SK-N-SH (cell line): ENCODE measurements around the gene OSBPL10.

Experiments used
- CHD2 ChIP-seq: fragments of 150-350 bp; IDR thresholded peaks from 2 replicates; pipeline ENCODE4 v1.6.1; 2018; ENCODE audit warnings: low read length; ENCODE audit not compliant: partially characterized antibody
- EP300 ChIP-seq, 2 experiments: IDR thresholded peaks; 2 replicates each; pipeline versions ENCODE4 v1.4.0 to v1.6.1; 2012; ENCODE audit warnings: borderline replicate concordance in 1 of 2, low read depth in 1 of 2, low read length in 1 of 2
- EZH2phosphoT487 ChIP-seq: fragments of 200-600 bp; sonication (generic); IDR thresholded peaks from 2 replicates; pipeline ENCODE4 v1.6.1; 2017; ENCODE audit warnings: low read depth, mixed run types, mild to moderate bottlenecking, antibody characterized with exemption, moderate library complexity, borderline replicate concordance
- FOXM1 ChIP-seq: IDR thresholded peaks from 2 replicates; pipeline ENCODE4 v1.4.0; 2012; ENCODE audit warnings: low read depth, mild to moderate bottlenecking
- GABPA ChIP-seq: IDR thresholded peaks from 2 replicates; pipeline ENCODE4 v1.4.0; 2012; ENCODE audit warnings: low read depth, mild to moderate bottlenecking
- MEF2A ChIP-seq: IDR thresholded peaks from 2 replicates; pipeline ENCODE4 v1.4.0; 2012; ENCODE audit warnings: low read depth, borderline replicate concordance
- RFX5 ChIP-seq: IDR thresholded peaks from 2 replicates; pipeline ENCODE4 v1.6.1; 2012; ENCODE audit warnings: mild to moderate bottlenecking, improper control_type of control experiment, low read length
- SMC3 ChIP-seq: IDR thresholded peaks from 2 replicates; pipeline ENCODE4 v1.6.1; 2012; ENCODE audit warnings: low read depth, low read length, improper control_type of control experiment
- TAF1 ChIP-seq: IDR thresholded peaks from 2 replicates; pipeline ENCODE4 v1.6.1; 2012; ENCODE audit warnings: low read depth, mild to moderate bottlenecking, low read length, moderate library complexity, borderline replicate concordance
- TF ChIP-seq, protein P1 (sequence below): fragments of 200-600 bp; sonication (generic); IDR thresholded peaks from 2 replicates; pipeline ENCODE4 v1.6.1; 2017; ENCODE audit warnings: antibody characterized with exemption, mild to moderate bottlenecking, moderate library complexity
- TF ChIP-seq, protein P2 (sequence below): IDR thresholded peaks from 2 replicates; pipeline ENCODE4 v1.4.0; 2012; ENCODE audit warnings: low read depth, borderline replicate concordance

DNA sequence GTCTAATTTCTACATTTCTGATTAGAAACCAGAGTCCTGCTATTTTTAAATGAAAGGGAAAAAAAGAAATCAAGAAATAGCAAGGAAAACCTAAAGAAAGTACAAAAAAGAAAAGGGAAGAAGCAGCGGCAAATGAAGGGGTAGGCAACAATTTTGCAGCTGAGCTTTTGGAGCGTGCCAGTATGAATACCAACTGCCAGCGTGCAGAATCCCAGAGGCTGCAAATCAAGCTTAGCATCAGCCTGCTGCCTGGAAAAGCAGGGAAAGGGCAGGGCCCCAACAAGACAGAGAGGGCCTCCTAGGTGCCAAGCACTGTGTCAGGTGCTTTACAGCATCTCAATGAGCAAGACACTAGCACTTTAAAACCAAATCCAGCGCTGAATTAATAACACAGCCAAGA is 271.5 kb downstream of the OSBPL10 start:
- TF ChIP-seq, protein P1, sequence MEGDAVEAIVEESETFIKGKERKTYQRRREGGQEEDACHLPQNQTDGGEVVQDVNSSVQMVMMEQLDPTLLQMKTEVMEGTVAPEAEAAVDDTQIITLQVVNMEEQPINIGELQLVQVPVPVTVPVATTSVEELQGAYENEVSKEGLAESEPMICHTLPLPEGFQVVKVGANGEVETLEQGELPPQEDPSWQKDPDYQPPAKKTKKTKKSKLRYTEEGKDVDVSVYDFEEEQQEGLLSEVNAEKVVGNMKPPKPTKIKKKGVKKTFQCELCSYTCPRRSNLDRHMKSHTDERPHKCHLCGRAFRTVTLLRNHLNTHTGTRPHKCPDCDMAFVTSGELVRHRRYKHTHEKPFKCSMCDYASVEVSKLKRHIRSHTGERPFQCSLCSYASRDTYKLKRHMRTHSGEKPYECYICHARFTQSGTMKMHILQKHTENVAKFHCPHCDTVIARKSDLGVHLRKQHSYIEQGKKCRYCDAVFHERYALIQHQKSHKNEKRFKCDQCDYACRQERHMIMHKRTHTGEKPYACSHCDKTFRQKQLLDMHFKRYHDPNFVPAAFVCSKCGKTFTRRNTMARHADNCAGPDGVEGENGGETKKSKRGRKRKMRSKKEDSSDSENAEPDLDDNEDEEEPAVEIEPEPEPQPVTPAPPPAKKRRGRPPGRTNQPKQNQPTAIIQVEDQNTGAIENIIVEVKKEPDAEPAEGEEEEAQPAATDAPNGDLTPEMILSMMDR = no peak
- TF ChIP-seq MEF2A (no peak), GABPA (no peak), SMC3 (no peak), FOXM1 (no peak), EZH2phosphoT487 (no peak), EP300 (IDR thresholded peaks at IDR 0.05; ENCODE audit: borderline replicate concordance in 1 of 2, low read depth in 1 of 2, low read length in 1 of 2) (no peak), RFX5 (no peak), CHD2 (no peak), TAF1 (no peak)
- TF ChIP-seq, protein P2, sequence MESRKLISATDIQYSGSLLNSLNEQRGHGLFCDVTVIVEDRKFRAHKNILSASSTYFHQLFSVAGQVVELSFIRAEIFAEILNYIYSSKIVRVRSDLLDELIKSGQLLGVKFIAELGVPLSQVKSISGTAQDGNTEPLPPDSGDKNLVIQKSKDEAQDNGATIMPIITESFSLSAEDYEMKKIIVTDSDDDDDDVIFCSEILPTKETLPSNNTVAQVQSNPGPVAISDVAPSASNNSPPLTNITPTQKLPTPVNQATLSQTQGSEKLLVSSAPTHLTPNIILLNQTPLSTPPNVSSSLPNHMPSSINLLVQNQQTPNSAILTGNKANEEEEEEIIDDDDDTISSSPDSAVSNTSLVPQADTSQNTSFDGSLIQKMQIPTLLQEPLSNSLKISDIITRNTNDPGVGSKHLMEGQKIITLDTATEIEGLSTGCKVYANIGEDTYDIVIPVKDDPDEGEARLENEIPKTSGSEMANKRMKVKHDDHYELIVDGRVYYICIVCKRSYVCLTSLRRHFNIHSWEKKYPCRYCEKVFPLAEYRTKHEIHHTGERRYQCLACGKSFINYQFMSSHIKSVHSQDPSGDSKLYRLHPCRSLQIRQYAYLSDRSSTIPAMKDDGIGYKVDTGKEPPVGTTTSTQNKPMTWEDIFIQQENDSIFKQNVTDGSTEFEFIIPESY = no peak
